K562 (cell line): Measurements from ENCODE around the gene SRPX. TPM values are rescaled to one million over a fixed set of nuclear protein-coding genes. Genes with fewer than 3 reads are reported as not detected.
A peak's percentile ranks its signal among the peaks of the same experiment; 100 is the strongest.

ENCODE experiments used
- CBX3 ChIP-seq, 2 experiments: IDR thresholded peaks; 1 replicate in 1 of 2; 2 replicates in 1 of 2; pipeline ENCODE4 v1.6.1; 2012; ENCODE audit warnings: inconsistent platforms in 2 of 2, low read length in 2 of 2, borderline replicate concordance in 1 of 2, control low read depth in 1 of 2
- E2F3 ChIP-seq: fragments of 250-450 bp; sonication (Bioruptor Pico); IDR thresholded peaks from 2 replicates; pipeline ENCODE4 v1.4.0; 2020; ENCODE audit warnings: mild to moderate bottlenecking
- EP300 ChIP-seq: IDR thresholded peaks from 2 replicates; pipeline ENCODE4 v1.6.1; 2012; ENCODE audit warnings: low read length, improper control_type of control experiment
- IRF2 ChIP-seq: sonication (generic); formaldehyde crosslinking; IDR thresholded peaks from 2 replicates; pipeline ENCODE4 v1.8.1; 2022; ENCODE audit warnings: mild to moderate bottlenecking, missing genetic modification reagents
- MECOM ChIP-seq: fragments of 250-450 bp; sonication (Bioruptor Pico); IDR thresholded peaks from 2 replicates; pipeline ENCODE4 v1.8.0; 2022; ENCODE audit warnings: inconsistent platforms
- MTF1 ChIP-seq: fragments of 250-450 bp; sonication (Bioruptor Pico); IDR thresholded peaks from 2 replicates; pipeline ENCODE4 v1.9.0; 2021; ENCODE audit warnings: moderate library complexity, mild to moderate bottlenecking, inconsistent platforms, borderline replicate concordance
- NCOA1 ChIP-seq: fragments of 450-650 bp; IDR thresholded peaks from 2 replicates; pipeline ENCODE4 v1.6.1; 2016; ENCODE audit warnings: low read depth
- NCOA6 ChIP-seq: fragments of 450-650 bp; IDR thresholded peaks from 2 replicates; pipeline ENCODE4 v1.6.1; 2017; ENCODE audit warnings: mild to moderate bottlenecking
- NCOR1 ChIP-seq: fragments of 450-650 bp; IDR thresholded peaks from 2 replicates; pipeline ENCODE4 v1.6.1; 2016; ENCODE audit warnings: mild to moderate bottlenecking, moderate library complexity
- RCOR1 ChIP-seq, 2 experiments: IDR thresholded peaks; 2 replicates each; pipeline ENCODE4 v1.6.1; 2012; ENCODE audit warnings: low read depth in 2 of 2, low read length in 2 of 2, borderline replicate concordance in 1 of 2, improper control_type of control experiment in 1 of 2
- TAL1 ChIP-seq: fragments of 450-650 bp; IDR thresholded peaks from 2 replicates; pipeline ENCODE4 v1.6.1; 2016; ENCODE audit warnings: mild to moderate bottlenecking
- ZFP1 ChIP-seq: fragments of 450-650 bp; formaldehyde crosslinking; IDR thresholded peaks from 2 replicates; pipeline ENCODE4 v1.4.0; 2020; ENCODE audit warnings: mild to moderate bottlenecking, mixed read lengths
- ZNF3 ChIP-seq: fragments of 250-450 bp; sonication (Bioruptor Pico); IDR thresholded peaks from 2 replicates; pipeline ENCODE4 v1.5.0; 2021; ENCODE audit warnings: mild to moderate bottlenecking, moderate library complexity
- polyA plus RNA-seq, 8 experiments: library from polyadenylated mRNA; depleted of rRNA in 4 of 8; stranded (reverse) in 5 of 8; unstranded in 3 of 8; fragments of >200 nt; fragmentation: Nextera tagmentation in 2 of 8; fragmentation: Illumina TruSeq in 1 of 8; extraction: Ambion mirVana in 2 of 8; extraction: Trizol in 1 of 8; gene quantifications; 2 replicates each; pipeline versions ENCODE4 v1.2.1 to v1.2.3, GENCODE V29; 2011 to 2014; ENCODE audit warnings: inconsistent platforms in 1 of 8, missing spikeins in 1 of 8
- total RNA-seq, 7 experiments: library from RNA; depleted of rRNA in 6 of 7; stranded (reverse); fragments of >200 nt in 6 of 7; fragmentation: Illumina TruSeq in 2 of 7; extraction: Trizol in 2 of 7; gene quantifications; 2 replicates each; pipeline versions ENCODE4 v1.2.1 to v1.2.3, GENCODE V29; 2011 to 2021; ENCODE audit warnings: low replicate concordance in 1 of 7
- TF ChIP-seq, protein P1 (sequence below): sonication (generic); formaldehyde crosslinking; IDR thresholded peaks from 2 replicates; pipeline ENCODE4 v1.8.0; 2023; ENCODE audit warnings: mild to moderate bottlenecking, missing genetic modification reagents
- TF ChIP-seq, protein P2 (sequence below): fragments of 250-450 bp; sonication (Bioruptor Pico); IDR thresholded peaks from 2 replicates; pipeline ENCODE4 v1.9.0; 2021; ENCODE audit warnings: mild to moderate bottlenecking, inconsistent platforms
- TF ChIP-seq, protein P3 (sequence below): fragments of 450-650 bp; IDR thresholded peaks from 2 replicates; pipeline ENCODE4 v1.6.1; 2016; ENCODE audit warnings: mild to moderate bottlenecking
- TF ChIP-seq, protein P4 (sequence below): fragments of 250-450 bp; sonication (Bioruptor Pico); IDR thresholded peaks from 2 replicates; pipeline ENCODE4 v1.5.0; 2021
- TF ChIP-seq, protein P5 (sequence below): sonication (generic); formaldehyde crosslinking; IDR thresholded peaks from 2 replicates; pipeline ENCODE4 v1.8.1; 2022; ENCODE audit warnings: missing genetic modification reagents
- TF ChIP-seq, protein P6 (sequence below): IDR thresholded peaks from 2 replicates; pipeline ENCODE4 v1.6.1; 2016; ENCODE audit warnings: missing genetic modification characterization, missing compliant biosample characterization

The SRPX gene
- total and polyA plus RNA-seq, 9 of the 15 experiments (the other 6 are each of a cell fraction or from before 2014, with no cell fraction given) = 0.11 to 0.77 (median 0.38) TPM; not detected in 2

DNA sequence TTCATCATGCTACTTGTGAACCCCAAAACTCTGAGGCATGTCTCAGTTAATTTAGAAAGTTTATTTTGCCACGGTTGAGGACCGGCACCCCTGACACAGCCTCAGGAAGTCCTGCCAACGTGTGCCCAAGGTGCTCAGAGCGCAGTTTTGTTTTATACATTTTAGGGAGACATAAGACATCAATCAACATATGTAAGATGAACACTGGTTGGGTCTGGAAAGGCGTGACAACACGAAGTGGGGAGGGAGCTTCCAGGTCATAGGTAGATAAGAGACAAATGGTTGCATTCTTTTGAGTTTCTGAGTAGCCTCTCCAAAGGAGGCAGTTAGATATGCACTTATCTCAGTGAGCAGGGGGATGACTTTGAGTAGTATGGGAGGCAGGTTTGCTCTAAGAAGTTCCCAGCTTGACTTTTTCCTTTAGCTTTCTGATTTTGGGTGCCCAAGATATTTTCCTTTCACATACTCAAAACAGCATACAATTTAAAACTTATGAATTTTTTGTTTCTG lies 115.4 kb downstream of the SRPX start (continued):
- TF ChIP-seq, protein P1, sequence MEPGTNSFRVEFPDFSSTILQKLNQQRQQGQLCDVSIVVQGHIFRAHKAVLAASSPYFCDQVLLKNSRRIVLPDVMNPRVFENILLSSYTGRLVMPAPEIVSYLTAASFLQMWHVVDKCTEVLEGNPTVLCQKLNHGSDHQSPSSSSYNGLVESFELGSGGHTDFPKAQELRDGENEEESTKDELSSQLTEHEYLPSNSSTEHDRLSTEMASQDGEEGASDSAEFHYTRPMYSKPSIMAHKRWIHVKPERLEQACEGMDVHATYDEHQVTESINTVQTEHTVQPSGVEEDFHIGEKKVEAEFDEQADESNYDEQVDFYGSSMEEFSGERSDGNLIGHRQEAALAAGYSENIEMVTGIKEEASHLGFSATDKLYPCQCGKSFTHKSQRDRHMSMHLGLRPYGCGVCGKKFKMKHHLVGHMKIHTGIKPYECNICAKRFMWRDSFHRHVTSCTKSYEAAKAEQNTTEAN = no peak
- TF ChIP-seq MECOM = no peak
- TF ChIP-seq NCOA1 = no peak
- no peak for TF ChIP-seq MTF1
- TF ChIP-seq ZFP1 (CRISPR knock-in tag) = no peak
- TF ChIP-seq, protein P2, sequence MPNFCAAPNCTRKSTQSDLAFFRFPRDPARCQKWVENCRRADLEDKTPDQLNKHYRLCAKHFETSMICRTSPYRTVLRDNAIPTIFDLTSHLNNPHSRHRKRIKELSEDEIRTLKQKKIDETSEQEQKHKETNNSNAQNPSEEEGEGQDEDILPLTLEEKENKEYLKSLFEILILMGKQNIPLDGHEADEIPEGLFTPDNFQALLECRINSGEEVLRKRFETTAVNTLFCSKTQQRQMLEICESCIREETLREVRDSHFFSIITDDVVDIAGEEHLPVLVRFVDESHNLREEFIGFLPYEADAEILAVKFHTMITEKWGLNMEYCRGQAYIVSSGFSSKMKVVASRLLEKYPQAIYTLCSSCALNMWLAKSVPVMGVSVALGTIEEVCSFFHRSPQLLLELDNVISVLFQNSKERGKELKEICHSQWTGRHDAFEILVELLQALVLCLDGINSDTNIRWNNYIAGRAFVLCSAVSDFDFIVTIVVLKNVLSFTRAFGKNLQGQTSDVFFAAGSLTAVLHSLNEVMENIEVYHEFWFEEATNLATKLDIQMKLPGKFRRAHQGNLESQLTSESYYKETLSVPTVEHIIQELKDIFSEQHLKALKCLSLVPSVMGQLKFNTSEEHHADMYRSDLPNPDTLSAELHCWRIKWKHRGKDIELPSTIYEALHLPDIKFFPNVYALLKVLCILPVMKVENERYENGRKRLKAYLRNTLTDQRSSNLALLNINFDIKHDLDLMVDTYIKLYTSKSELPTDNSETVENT (CRISPR knock-in tag) = no peak
- TF ChIP-seq TAL1 = peak; percentile 79
- no peak for TF ChIP-seq IRF2 (CRISPR knock-in tag)
- TF ChIP-seq, protein P3, sequence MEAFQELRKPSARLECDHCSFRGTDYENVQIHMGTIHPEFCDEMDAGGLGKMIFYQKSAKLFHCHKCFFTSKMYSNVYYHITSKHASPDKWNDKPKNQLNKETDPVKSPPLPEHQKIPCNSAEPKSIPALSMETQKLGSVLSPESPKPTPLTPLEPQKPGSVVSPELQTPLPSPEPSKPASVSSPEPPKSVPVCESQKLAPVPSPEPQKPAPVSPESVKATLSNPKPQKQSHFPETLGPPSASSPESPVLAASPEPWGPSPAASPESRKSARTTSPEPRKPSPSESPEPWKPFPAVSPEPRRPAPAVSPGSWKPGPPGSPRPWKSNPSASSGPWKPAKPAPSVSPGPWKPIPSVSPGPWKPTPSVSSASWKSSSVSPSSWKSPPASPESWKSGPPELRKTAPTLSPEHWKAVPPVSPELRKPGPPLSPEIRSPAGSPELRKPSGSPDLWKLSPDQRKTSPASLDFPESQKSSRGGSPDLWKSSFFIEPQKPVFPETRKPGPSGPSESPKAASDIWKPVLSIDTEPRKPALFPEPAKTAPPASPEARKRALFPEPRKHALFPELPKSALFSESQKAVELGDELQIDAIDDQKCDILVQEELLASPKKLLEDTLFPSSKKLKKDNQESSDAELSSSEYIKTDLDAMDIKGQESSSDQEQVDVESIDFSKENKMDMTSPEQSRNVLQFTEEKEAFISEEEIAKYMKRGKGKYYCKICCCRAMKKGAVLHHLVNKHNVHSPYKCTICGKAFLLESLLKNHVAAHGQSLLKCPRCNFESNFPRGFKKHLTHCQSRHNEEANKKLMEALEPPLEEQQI = 0 out of 2 replicates have a peak, but pooled peaks have one; percentile 53
- peak; percentile 45; the same call in 1 of the 2 replicates for TF ChIP-seq EP300
- no peak for TF ChIP-seq E2F3 (CRISPR knock-in tag)
- TF ChIP-seq, protein P4, sequence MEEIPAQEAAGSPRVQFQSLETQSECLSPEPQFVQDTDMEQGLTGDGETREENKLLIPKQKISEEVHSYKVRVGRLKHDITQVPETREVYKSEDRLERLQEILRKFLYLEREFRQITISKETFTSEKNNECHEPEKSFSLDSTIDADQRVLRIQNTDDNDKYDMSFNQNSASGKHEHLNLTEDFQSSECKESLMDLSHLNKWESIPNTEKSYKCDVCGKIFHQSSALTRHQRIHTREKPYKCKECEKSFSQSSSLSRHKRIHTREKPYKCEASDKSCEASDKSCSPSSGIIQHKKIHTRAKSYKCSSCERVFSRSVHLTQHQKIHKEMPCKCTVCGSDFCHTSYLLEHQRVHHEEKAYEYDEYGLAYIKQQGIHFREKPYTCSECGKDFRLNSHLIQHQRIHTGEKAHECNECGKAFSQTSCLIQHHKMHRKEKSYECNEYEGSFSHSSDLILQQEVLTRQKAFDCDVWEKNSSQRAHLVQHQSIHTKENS = no peak
- TF ChIP-seq CBX3 (IDR thresholded peaks at IDR 0.05; ENCODE audit: borderline replicate concordance in 1 of 2, low read length in 2 of 2) = no peak
- TF ChIP-seq RCOR1 (IDR thresholded peaks at IDR 0.05; ENCODE audit: borderline replicate concordance in 1 of 2, low read depth in 2 of 2, low read length in 2 of 2) = 0 out of 4 replicates have a peak, but pooled peaks of 1 of the 2 experiments have one; percentile 22
- TF ChIP-seq NCOR1 = peak; percentile 74
- TF ChIP-seq, protein P5, sequence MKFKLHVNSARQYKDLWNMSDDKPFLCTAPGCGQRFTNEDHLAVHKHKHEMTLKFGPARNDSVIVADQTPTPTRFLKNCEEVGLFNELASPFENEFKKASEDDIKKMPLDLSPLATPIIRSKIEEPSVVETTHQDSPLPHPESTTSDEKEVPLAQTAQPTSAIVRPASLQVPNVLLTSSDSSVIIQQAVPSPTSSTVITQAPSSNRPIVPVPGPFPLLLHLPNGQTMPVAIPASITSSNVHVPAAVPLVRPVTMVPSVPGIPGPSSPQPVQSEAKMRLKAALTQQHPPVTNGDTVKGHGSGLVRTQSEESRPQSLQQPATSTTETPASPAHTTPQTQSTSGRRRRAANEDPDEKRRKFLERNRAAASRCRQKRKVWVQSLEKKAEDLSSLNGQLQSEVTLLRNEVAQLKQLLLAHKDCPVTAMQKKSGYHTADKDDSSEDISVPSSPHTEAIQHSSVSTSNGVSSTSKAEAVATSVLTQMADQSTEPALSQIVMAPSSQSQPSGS = no peak
- no peak for TF ChIP-seq ZNF3 (CRISPR knock-in tag)
- TF ChIP-seq, protein P6, sequence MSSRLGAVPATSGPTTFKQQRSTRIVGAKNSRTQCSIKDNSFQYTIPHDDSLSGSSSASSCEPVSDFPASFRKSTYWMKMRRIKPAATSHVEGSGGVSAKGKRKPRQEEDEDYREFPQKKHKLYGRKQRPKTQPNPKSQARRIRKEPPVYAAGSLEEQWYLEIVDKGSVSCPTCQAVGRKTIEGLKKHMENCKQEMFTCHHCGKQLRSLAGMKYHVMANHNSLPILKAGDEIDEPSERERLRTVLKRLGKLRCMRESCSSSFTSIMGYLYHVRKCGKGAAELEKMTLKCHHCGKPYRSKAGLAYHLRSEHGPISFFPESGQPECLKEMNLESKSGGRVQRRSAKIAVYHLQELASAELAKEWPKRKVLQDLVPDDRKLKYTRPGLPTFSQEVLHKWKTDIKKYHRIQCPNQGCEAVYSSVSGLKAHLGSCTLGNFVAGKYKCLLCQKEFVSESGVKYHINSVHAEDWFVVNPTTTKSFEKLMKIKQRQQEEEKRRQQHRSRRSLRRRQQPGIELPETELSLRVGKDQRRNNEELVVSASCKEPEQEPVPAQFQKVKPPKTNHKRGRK (tag) = no peak
- no peak for TF ChIP-seq NCOA6
